Activated CD8-positive, alpha-beta memory T cell treated with anti-CD3 and anti-CD28 coated beads, Interleukin-2, amount 10 ng/mL, durations not matched to agents 7 days and 5 days (primary cell): Measurements from ENCODE around the gene GPC6. TPM values are rescaled to one million over a fixed set of nuclear protein-coding genes. Genes with fewer than 3 reads are reported as not detected.

Source experiments
- ATAC-seq: fragments of 150-1000 bp; cut with Tn5 transposase; one replicate; pipeline ENCODE4 v1.10.0; 2021; ENCODE audit warnings: moderate library complexity
- CTCF ChIA-PET: fragments of 350-600 bp; sonication (Branson Sonifier 250); formaldehyde crosslinking; loops from one replicate; lab custom pipeline; 2021; ENCODE audit warnings: antibody characterized with exemption; lab: Charles Lee
- DNase-seq: peaks from one replicate; pipeline ENCODE4 v3.0.0-alpha.2; 2020
- H3K27ac Mint-ChIP-seq: one replicate; pipeline ENCODE4 v1.8.0; 2021; ENCODE audit warnings: mild to moderate bottlenecking, mixed read lengths
- H3K27me3 Mint-ChIP-seq: one replicate; pipeline ENCODE4 v1.8.0; 2021; ENCODE audit warnings: mixed read lengths
- H3K36me3 Mint-ChIP-seq: one replicate; pipeline ENCODE4 v1.8.0; 2021; ENCODE audit warnings: mild to moderate bottlenecking, mixed read lengths
- H3K4me1 Mint-ChIP-seq: one replicate; pipeline ENCODE4 v1.8.0; 2021; ENCODE audit warnings: mixed read lengths
- H3K4me3 Mint-ChIP-seq: one replicate; pipeline ENCODE4 v1.8.0; 2021; ENCODE audit warnings: mild to moderate bottlenecking, moderate library complexity, mixed read lengths
- H3K9me3 Mint-ChIP-seq: one replicate; pipeline ENCODE4 v1.8.0; 2022; ENCODE audit warnings: low read depth, mixed read lengths
- total RNA-seq, 2 experiments: library from RNA; stranded (reverse); gene quantifications; one replicate each; pipeline ENCODE4 v1.2.3, GENCODE V29; 2021

The GPC6 gene
- total RNA-seq, 2 experiments from 2014 or later, result not detected

DNA sequence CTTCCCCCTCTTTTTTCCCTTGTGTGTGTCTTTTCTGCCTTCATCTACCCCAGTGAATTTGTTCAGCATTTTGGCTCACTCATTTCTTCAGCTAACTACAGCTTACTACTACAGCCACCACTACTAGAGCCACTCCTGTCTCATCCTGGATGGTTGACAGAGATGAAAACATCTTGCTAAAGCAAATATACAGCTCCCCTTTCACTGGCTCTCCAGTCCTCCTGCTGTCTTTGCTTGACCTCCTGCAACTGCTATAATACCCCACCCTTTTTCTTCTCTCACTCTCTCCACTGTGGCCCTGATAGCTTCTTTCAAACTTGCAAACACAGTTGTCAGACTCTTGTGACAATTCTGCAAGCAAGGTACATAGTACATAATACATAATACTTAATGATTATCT lies 729.3 kb downstream of the GPC6 start:
- ATAC-seq, result no peak
- Mint-ChIP-seq H3K36me3 (no peaks in the 10 kb centered on the region), H3K4me1 (no peaks in the 10 kb centered on the region), H3K27me3 (no peaks in the 10 kb centered on the region), H3K4me3 (no peak overlapping the region), H3K9me3 (no peaks in the 10 kb centered on the region), H3K27ac (no peak overlapping the region)
- no peak for DNase-seq
- CTCF ChIA-PET, result no interaction called here

DNA sequence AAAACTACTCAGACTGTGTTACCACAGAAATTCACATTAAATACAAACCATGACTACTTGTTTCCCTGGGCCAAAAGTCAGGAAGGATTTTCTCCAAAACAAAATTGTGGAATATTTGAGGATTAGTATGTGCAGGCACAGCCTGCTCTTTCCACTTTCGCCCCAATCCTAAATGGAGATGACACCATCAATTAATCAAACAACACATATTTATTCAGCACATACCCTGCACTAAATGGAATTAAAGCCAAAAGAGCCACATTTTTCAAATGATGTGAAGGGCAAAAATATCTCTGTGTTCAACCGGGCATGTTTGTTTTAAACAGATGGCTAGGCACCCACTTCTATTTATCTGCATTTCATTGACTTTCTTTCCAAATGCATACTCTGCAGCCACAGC lies 729.8 kb downstream of the GPC6 start:
- no peak for DNase-seq
- Mint-ChIP-seq H3K27ac (no peak overlapping the region), H3K36me3 (no peaks in the 10 kb centered on the region), H3K4me1 (no peaks in the 10 kb centered on the region), H3K4me3 (no peak overlapping the region), H3K9me3 (no peaks in the 10 kb centered on the region), H3K27me3 (no peaks in the 10 kb centered on the region)
- CTCF ChIA-PET, result no interaction called here
- ATAC-seq, result no peak

DNA sequence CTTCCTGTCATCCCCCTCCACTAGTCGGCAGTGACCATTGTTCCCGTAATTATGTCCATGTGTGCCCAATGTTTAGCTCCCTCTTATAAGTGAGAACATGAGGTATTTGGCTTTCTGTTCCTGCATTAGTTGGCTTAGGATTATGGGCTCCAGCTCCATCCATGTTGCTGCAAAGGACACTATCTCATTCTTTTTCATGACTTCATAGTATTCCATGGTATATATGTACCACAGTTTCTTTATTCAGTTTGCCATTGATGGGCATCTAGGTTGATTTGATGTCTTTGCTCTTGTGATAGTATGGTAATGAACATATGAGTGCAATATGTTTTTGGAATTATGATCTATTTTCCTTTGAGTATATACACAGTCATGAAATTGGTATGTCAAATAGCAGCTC lies 730.8 kb downstream of the GPC6 start:
- Mint-ChIP-seq H3K36me3 (no peaks in the 10 kb centered on the region), H3K4me3 (no peak overlapping the region), H3K27ac (no peak overlapping the region), H3K4me1 (no peaks in the 10 kb centered on the region), H3K9me3 (no peaks in the 10 kb centered on the region), H3K27me3 (no peaks in the 10 kb centered on the region)
- CTCF ChIA-PET, result no interaction called here
- no peak for DNase-seq
- no peak for ATAC-seq

DNA sequence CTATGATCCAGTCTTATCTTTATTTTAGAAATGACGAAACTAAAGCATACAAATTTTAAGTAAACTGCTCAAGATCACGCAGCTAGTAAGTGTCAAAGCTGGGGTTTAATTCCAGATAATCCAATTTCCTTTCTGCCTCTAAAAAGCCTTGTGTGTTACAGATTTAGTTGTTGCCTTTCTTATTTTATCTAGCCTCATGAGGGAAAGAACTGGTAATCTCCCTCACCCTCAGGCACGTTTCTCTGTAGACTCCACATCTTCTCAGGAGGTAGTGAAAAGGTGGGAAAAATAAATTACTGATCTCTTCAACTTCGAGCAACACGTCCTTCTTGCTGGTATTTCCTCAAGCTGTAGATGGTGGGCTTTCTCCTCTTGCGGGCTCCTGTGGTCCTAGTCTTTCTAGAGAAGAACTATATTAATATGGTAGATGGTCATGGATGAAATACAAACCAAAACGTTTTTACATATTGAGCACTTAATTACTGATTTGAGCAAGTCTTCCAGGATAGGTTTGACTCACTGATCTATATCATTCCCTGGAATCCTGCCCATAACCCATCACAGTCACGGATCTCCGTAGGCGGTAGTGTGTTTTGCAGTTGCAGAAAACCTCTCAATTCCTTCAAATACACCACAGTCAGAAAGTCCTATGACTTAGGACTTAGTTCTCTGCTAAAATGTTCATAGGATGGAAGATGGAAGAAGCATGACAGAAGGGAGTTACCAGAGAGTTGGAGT lies 733.4 kb downstream of the GPC6 start:
- no peaks in the 10 kb centered on the region for H3K4me1 Mint-ChIP-seq
- H3K36me3 Mint-ChIP-seq, result no peaks in the 10 kb centered on the region
- no peak for DNase-seq
- no peak overlapping the region for H3K27ac Mint-ChIP-seq
- no peaks in the 10 kb centered on the region for H3K27me3 Mint-ChIP-seq
- no peak overlapping the region for H3K4me3 Mint-ChIP-seq
- CTCF ChIA-PET, result no interaction called here
- H3K9me3 Mint-ChIP-seq, result no peaks in the 10 kb centered on the region
- ATAC-seq, result no peak

DNA sequence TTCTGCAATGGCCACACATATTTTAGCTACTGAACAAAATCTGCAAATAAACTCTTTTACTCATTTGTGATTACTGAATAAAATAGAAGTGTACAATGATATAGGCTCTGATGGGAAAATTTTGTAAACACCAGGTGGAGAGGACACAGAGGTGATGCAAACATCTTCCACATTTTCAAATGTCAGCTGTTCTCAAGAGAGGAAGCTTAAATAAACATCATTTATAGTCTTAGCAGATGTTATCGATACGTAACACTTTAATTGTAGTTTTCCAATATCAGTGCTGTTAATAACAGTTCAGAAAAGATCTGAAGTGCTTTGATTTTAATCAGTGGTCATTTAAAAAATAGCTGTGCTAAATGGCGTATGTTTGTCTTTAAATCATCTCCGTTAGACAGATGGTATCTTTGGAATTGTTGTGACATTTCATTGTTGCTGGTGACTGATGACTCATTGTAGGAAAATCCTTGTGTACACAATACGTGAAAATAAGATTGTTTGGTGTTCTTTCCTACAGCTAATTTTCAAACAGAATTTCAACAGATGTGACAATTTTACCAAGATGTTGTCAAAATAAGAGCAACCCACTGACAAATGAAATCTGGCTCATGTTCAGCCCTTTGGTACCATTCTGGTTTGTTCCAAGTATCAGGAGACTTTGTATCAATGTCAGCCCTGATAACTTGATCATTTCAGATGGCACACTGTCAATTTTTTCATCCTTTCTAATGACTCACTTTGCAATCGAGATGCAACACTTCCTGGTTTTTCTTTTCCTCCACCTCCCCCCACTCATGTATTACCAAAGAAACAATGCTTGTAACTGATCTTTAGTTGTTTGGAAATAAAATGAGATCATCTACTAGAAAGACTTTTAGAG lies 736.9 kb downstream of the GPC6 start:
- Mint-ChIP-seq H3K9me3 (no peaks in the 10 kb centered on the region), H3K4me1 (no peaks in the 10 kb centered on the region), H3K27ac (no peak overlapping the region), H3K4me3 (no peak overlapping the region), H3K27me3 (no peaks in the 10 kb centered on the region), H3K36me3 (no peaks in the 10 kb centered on the region)
- no peak for ATAC-seq
- DNase-seq, result no peak
- CTCF ChIA-PET, result no interaction called here

DNA sequence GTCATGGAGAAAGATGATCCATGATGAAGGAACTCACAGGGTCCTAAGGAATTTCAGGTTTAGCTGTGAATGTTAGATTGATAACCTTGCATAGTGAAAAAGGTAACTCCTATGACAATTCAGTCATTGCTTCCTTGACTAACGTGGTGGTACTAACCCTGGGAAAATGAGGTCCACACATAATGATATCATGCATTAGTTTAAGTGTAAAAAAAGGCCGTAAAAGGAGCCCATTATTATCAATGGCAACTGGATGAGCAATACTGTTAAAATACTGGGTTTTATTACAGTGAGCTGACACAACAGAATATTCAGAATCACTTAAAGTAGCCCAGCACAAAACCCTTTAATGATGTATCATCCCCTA lies 737.5 kb downstream of the GPC6 start:
- H3K4me3 Mint-ChIP-seq, result no peak overlapping the region
- no peaks in the 10 kb centered on the region for H3K4me1 Mint-ChIP-seq
- no peak overlapping the region for H3K27ac Mint-ChIP-seq
- H3K9me3 Mint-ChIP-seq, result no peaks in the 10 kb centered on the region
- no peaks in the 10 kb centered on the region for H3K36me3 Mint-ChIP-seq
- ATAC-seq (no peak), DNase-seq (no peak)
- no peaks in the 10 kb centered on the region for H3K27me3 Mint-ChIP-seq
- CTCF ChIA-PET, result no interaction called here

DNA sequence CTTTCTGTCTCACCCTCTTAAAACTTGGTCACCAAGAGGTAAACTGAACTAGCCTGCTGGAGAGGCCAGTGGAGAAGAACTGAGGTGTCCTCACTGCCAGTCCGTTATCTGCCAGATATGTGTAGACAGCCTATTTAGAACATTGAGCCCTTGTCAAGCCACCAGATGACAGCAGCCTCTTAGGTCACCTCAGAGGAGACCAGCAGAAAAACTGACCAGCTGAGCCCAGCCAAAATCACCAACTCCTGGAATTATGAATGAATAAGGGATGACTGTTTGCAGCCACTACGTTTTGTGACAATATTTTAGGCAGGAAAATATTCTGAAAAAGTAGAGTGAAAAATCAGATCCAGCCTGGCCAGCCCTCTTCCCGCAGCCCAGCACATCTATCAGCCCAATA lies 739.0 kb downstream of the GPC6 start:
- no peaks in the 10 kb centered on the region for H3K4me1 Mint-ChIP-seq
- no peaks in the 10 kb centered on the region for H3K9me3 Mint-ChIP-seq
- ATAC-seq (no peak), DNase-seq (no peak)
- CTCF ChIA-PET, result no interaction called here
- no peaks in the 10 kb centered on the region for H3K27me3 Mint-ChIP-seq
- H3K4me3 Mint-ChIP-seq, result no peak overlapping the region
- H3K36me3 Mint-ChIP-seq, result no peaks in the 10 kb centered on the region
- H3K27ac Mint-ChIP-seq, result no peak overlapping the region

DNA sequence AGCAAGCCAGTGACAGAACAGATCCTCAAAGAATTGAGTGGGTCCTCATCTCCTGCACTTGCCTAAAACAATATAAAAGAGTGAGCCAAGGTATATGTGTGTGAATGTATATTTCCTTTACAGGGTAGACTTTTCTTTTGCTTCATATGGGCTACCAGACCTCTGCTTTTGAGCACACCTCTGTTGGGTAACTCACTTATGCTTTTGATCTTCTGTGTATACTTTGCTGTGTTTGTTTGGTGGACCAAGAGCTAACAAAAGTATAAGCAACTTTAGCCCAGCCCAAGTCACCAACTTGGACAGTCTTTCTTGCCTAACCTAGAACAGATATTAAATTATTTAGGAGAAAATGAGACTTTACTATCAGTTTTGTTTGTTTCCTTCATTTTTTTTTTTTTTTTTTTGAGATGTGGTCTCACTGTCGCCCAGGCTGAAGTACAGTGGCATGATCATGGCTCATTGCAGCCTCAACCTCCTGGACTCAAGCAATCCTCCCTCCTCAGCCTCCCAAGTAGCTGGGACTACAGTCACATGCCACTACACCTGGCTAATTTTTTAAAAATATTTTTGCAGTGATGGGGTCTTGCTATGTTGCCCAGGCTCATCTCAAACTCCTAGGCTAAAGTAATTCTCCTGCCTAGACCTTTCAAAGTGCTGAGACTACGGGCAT lies 739.8 kb downstream of the GPC6 start:
- no peak for ATAC-seq
- Mint-ChIP-seq H3K9me3 (no peaks in the 10 kb centered on the region), H3K27ac (no peak overlapping the region), H3K27me3 (no peaks in the 10 kb centered on the region), H3K4me1 (no peaks in the 10 kb centered on the region), H3K36me3 (no peaks in the 10 kb centered on the region), H3K4me3 (no peak overlapping the region)
- CTCF ChIA-PET, result no interaction called here
- DNase-seq, result no peak

DNA sequence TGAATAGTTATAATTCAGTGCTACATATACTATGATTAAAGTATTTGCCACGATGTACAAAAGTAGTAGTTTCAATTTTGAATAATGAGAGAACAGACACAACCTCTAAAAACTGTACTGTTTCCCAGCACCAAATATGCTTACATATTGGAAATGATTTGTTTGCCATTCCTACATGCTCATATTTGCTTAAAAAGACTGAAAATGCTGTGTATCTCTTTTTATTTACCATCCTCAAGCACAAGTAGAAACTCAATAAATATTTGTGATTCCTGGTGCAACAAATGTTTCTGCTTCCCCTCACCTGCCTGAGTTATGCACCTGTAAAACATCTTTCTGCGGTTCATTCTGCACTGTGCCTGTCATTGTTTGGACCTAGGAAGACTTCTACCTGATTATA lies 740.7 kb downstream of the GPC6 start:
- DNase-seq, result no peak
- Mint-ChIP-seq H3K4me3 (no peak overlapping the region), H3K4me1 (no peaks in the 10 kb centered on the region)

DNA sequence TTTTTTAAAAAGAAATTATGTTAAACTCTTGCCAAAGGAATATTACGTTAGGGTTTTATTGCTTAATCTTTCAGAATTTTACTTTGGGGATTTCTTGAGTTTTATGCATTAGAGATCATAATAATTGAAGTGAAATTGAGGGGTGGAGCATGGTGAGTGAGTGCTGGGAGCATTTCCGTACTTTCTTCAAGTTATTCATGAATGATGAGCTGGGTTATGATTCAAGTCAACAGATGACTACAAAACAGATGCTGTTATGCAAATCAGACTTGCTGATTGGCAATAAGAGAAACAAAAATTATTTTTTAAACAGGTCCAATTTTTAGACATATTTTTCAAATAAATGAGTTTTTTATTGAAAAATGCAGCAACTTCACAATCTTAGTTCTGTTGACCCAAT lies 748.6 kb downstream of the GPC6 start:
- H3K4me3 Mint-ChIP-seq, result no peak overlapping the region
- H3K9me3 Mint-ChIP-seq, result no peaks in the 10 kb centered on the region
- no peak for DNase-seq
- CTCF ChIA-PET, result no interaction called here
- no peaks in the 10 kb centered on the region for H3K27me3 Mint-ChIP-seq
- H3K36me3 Mint-ChIP-seq, result no peaks in the 10 kb centered on the region
- no peak overlapping the region for H3K27ac Mint-ChIP-seq
- no peaks in the 10 kb centered on the region for H3K4me1 Mint-ChIP-seq
- no peak for ATAC-seq

More for the DNA sequence above, 740.7 kb downstream of the GPC6 start:
- Mint-ChIP-seq H3K27ac (no peak overlapping the region), H3K36me3 (no peaks in the 10 kb centered on the region), H3K9me3 (no peaks in the 10 kb centered on the region), H3K27me3 (no peaks in the 10 kb centered on the region)
- CTCF ChIA-PET, result no interaction called here
- ATAC-seq, result no peak

DNA sequence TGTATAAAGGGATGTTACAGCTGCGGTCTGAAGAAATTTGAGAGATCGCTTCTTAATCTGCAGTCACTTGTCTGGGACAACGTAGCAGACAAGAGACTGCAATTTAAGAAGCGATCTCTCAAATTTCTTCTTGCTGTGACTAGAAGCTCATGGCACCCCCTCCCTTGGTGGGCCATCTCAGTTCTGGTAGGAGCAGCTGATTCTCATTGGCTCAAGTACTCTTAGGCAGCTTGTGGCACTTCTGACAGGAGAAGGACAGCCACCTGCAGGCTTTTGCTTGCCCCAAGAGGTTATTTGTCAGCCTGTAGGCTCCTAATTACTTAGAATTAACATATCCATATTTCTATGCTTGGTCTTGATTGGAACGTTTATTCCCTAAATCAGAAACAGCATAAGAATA lies 749.9 kb downstream of the GPC6 start:
- CTCF ChIA-PET, result no interaction called here
- Mint-ChIP-seq H3K27ac (no peak overlapping the region), H3K9me3 (no peaks in the 10 kb centered on the region), H3K4me3 (no peak overlapping the region), H3K36me3 (no peaks in the 10 kb centered on the region), H3K4me1 (no peaks in the 10 kb centered on the region), H3K27me3 (no peaks in the 10 kb centered on the region)
- DNase-seq (no peak), ATAC-seq (no peak)

DNA sequence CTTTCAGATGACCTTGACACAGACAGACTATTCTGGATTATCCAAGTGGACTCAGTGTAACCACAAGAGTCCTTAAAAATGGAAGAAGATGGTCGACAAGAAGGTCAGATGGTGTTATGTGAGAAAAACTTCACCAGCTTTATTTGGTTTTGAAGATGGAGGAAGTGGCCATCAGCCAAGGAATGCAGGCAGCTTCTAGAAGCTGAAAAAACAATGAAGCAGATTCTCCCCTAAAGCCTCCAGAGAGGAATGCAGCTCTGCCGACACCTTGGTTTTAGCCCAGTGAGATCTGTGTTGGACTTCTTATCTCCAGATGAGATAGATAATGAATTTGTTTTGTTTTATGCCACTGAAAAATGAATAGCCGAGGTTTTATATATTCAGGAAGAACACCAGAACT lies 751.4 kb downstream of the GPC6 start:
- no peaks in the 10 kb centered on the region for H3K4me1 Mint-ChIP-seq
- no peak for ATAC-seq
- no peak for DNase-seq

DNA sequence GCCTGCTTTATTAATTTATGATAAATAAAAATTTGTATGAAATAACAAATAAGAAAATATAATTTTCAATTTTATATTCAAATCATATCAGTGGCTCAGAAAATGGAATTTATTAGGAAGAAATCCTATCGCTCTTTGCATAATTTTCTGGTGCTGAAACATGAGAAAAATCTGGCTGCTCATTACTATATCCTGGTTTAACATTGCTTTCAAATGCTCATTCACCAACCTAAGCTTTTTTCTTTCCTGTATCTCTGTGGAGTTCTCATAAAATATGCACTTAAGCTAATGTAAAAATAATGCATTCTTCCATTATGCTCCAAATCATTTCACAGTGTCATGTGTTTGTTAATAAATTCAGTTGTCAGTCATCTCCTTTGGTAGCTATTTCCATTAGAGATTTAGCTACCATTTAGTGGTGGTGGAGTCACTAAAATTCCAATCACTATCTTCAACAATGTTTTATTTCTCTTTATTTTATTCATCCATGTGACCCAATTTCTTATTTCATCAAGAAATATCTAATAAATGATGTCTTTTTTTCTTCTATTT lies 754.9 kb downstream of the GPC6 start:
- Mint-ChIP-seq H3K4me1 (no peaks in the 10 kb centered on the region), H3K4me3 (no peak overlapping the region), H3K27me3 (no peaks in the 10 kb centered on the region), H3K36me3 (no peaks in the 10 kb centered on the region), H3K27ac (no peak overlapping the region), H3K9me3 (no peaks in the 10 kb centered on the region)
- DNase-seq (no peak), ATAC-seq (no peak)
- CTCF ChIA-PET, result interaction anchor here (1.0 kb wide), 1 partner anchor 381 kb away, joined by 3 read pairs; no protein-coding TSS in a partner anchor

More for the DNA sequence above, 751.4 kb downstream of the GPC6 start:
- Mint-ChIP-seq H3K9me3 (no peaks in the 10 kb centered on the region), H3K27me3 (no peaks in the 10 kb centered on the region), H3K36me3 (no peaks in the 10 kb centered on the region), H3K4me3 (no peak overlapping the region), H3K27ac (no peak overlapping the region)
- CTCF ChIA-PET, result no interaction called here
